Smooth muscle cell (in vitro differentiated cells): ENCODE results near the gene SPAG9. TPM values are rescaled to one million over a fixed set of nuclear protein-coding genes. Genes with fewer than 3 reads are reported as not detected.
"Not testable (repeated sequence)": the region's sequence is repeated elsewhere in the genome, so short reads cannot be mapped to it uniquely, and the experiment has no call there.

Experiments
- DNase-seq: peaks from one replicate; lab custom pipeline; 2025; ENCODE audit not compliant: unreplicated experiment; lab: John Stamatoyannopoulos, UW
- H2AFZ ChIP-seq: fragments of 200-600 bp; sonication (generic); 2 replicates; pipeline ENCODE4 v1.6.0; 2016; ENCODE audit warnings: antibody characterized with exemption, low read depth, mild to moderate bottlenecking
- H3F3A ChIP-seq: fragments of 200-600 bp; sonication (generic); 2 replicates; pipeline ENCODE4 v1.6.0; 2017; ENCODE audit warnings: antibody characterized with exemption, low read depth
- H3K27ac ChIP-seq: fragments of 200-600 bp; sonication (generic); 2 replicates; pipeline ENCODE4 v1.5.1; 2016; ENCODE audit warnings: low read depth, mild to moderate bottlenecking
- H3K27me3 ChIP-seq: fragments of 200-600 bp; sonication (generic); 2 replicates; pipeline ENCODE4 v1.6.1; 2016; ENCODE audit warnings: low read depth, mild to moderate bottlenecking
- H3K36me3 ChIP-seq: fragments of 200-600 bp; sonication (generic); 2 replicates; pipeline ENCODE4 v1.5.1; 2016; ENCODE audit warnings: low read depth
- H3K4me1 ChIP-seq: fragments of 200-600 bp; sonication (generic); 2 replicates; pipeline ENCODE4 v1.5.1; 2016; ENCODE audit warnings: low read depth
- H3K4me2 ChIP-seq: fragments of 200-600 bp; sonication (generic); 2 replicates; pipeline ENCODE4 v1.6.0; 2016; ENCODE audit warnings: mild to moderate bottlenecking
- H3K4me3 ChIP-seq: fragments of 200-600 bp; sonication (generic); 2 replicates; pipeline ENCODE4 v1.5.1; 2016; ENCODE audit warnings: mild to moderate bottlenecking
- H3K79me2 ChIP-seq: fragments of 200-600 bp; sonication (generic); 2 replicates; pipeline ENCODE4 v1.6.0; 2016; ENCODE audit warnings: low read depth, mild to moderate bottlenecking
- H3K9ac ChIP-seq: fragments of 200-600 bp; sonication (generic); 2 replicates; pipeline ENCODE4 v1.6.0; 2016; ENCODE audit warnings: low read depth
- H3K9me3 ChIP-seq: fragments of 200-600 bp; sonication (generic); replicated peaks from 2 replicates; pipeline ENCODE4 v1.5.1; 2016; ENCODE audit warnings: low read depth
- H4K20me1 ChIP-seq: fragments of 200-600 bp; sonication (generic); 2 replicates; pipeline ENCODE4 v1.6.0; 2016; ENCODE audit warnings: low read depth
- WGBS: methylation state at CpG from one replicate; pipeline ENCODE4 v1.1.7; 2016; ENCODE audit warnings: low lambda C conversion rate; 5-methylcytosine and 5-hydroxymethylcytosine counted together
- polyA plus RNA-seq: library from polyadenylated mRNA; unstranded; fragments of >200 nt; fragmentation: Nextera tagmentation; extraction: Ambion mirVana; gene quantifications from 2 replicates; pipeline ENCODE4 v1.2.1, GENCODE V29; 2016
- total RNA-seq: library from RNA; depleted of rRNA; stranded (reverse); fragments of >200 nt; gene quantifications from 2 replicates; pipeline ENCODE4 v1.2.3, GENCODE V29; 2014
- TF ChIP-seq, protein P1 (sequence below): fragments of 200-600 bp; sonication (generic); IDR thresholded peaks from 2 replicates; pipeline ENCODE4 v1.5.1; 2017; ENCODE audit warnings: borderline replicate concordance, mild to moderate bottlenecking, antibody characterized with exemption; ENCODE audit not compliant: insufficient read depth, poor library complexity, severe bottlenecking

SPAG9 gene
- total and polyA plus RNA-seq, 2 experiments from 2014 or later = 29.1 to 64.8 TPM

DNA sequence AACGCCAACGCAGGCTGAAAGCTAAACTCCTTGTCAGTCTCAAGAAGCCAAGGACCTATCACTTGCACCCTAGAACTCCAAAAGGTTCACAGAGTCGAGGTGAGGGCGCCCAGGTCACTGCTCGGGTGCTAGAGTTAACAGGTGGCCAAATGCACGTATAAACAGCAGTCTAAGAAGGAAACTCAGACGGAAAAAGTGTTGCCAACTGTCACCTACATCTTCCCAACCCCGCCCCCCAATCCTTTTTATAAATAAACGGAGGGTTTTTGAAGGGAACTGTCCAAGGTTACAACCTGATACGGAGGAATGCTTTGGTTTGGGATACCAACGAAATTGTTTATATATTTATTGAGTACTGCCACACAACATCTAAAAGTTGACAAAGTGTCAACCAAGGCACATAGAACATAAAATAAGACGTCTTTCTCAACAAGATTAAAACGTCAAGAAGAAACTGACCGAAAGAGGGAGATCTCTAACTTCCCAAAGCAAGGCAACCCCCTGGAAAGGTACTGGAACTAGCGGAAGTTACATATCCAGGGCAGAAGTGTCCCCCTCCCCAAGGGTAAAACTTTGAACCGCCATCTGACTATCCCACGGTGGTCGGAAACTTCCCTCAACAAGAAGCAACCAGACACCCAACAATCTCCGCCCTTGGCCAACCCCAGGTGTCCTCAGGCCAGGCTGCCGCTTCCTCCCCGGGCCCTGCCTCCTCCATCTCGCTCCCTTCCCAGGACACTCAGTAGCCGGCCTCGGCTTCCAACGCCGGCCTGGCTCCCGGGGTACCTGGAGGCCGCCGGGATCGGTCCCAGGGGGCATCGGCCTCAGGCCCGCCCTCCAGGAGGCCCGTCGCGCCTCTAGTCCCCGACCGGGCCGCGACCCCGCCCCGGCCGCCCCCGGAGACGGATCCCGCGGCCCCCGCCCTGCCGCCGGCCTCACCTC lies 982 bp downstream of the SPAG9 start:
- H3F3A ChIP-seq = peaks cover 2% of the 10 kb centered on the region
- H2AFZ ChIP-seq = peak overlapping the region; percentile 52
- DNase-seq = peak; percentile 33
- peak overlapping the region; percentile 95 for H3K9ac ChIP-seq
- peaks cover 58% of the 10 kb centered on the region for H4K20me1 ChIP-seq
- 7% methylated on average over 30 of the region's 49 CpGs for WGBS
- TF ChIP-seq, protein P1, sequence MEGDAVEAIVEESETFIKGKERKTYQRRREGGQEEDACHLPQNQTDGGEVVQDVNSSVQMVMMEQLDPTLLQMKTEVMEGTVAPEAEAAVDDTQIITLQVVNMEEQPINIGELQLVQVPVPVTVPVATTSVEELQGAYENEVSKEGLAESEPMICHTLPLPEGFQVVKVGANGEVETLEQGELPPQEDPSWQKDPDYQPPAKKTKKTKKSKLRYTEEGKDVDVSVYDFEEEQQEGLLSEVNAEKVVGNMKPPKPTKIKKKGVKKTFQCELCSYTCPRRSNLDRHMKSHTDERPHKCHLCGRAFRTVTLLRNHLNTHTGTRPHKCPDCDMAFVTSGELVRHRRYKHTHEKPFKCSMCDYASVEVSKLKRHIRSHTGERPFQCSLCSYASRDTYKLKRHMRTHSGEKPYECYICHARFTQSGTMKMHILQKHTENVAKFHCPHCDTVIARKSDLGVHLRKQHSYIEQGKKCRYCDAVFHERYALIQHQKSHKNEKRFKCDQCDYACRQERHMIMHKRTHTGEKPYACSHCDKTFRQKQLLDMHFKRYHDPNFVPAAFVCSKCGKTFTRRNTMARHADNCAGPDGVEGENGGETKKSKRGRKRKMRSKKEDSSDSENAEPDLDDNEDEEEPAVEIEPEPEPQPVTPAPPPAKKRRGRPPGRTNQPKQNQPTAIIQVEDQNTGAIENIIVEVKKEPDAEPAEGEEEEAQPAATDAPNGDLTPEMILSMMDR = no peak
- peaks cover 58% of the 10 kb centered on the region for H3K79me2 ChIP-seq
- no peaks in the 10 kb centered on the region for H3K36me3 ChIP-seq
- H3K4me1 ChIP-seq = peaks cover 10% of the 10 kb centered on the region
- H3K9me3 ChIP-seq = no peaks in the 10 kb centered on the region
- peak overlapping the region; percentile 91 for H3K4me2 ChIP-seq
- peak overlapping the region; percentile 94 for H3K4me3 ChIP-seq
- peak overlapping the region; percentile 92 for H3K27ac ChIP-seq
- H3K27me3 ChIP-seq = no peaks in the 10 kb centered on the region

DNA sequence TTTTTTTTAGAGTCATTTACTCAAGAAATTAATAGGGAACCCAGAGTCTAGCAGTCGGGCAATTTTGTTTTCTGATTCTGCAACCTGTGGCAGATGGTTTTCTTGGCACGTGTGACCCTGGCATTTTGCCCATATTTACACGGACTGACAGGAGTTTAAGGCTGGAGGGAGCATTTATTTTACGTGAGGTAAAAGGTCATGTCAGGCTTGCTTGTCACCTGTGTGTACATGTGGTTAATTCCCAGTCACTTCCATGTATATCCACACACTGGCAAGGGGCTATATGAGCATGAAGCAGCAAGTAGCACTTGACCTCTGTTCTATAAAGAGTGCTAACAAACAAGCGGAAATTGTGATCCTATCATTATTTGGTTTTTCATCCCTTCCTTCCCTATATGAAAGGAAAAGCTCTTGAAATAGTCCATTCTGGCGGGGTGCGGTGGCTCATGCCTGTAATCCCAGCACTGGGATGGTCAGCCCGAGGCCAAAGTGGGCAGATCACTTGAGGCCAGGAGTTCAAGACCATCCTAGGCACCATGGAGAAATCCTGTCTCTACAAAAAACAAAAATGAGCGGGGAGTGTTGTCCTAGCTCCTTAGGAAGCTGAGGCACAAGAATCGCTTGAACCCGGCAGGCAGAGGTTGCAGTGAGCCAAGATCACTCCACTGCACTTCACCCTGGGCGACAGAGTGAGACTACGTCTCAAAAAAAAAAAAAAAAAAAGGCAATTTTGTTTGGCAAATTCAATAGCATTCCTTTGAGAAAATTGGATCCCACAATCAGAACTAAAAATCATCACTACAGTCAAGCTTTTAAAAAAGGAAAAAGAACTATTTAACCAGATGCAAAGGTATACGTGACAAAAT lies 2.1 kb downstream of the SPAG9 start:
- no peak for DNase-seq
- H3K4me2 ChIP-seq = peak overlapping the region; percentile 91
- peaks cover 69% of the 10 kb centered on the region for H3K79me2 ChIP-seq
- H3K36me3 ChIP-seq = no peaks in the 10 kb centered on the region
- H3K9me3 ChIP-seq = no peaks in the 10 kb centered on the region
- WGBS = 91% methylated on average over 14 of the region's 14 CpGs
- H3K27ac ChIP-seq = no peak overlapping the region
- H3K9ac ChIP-seq = no peak overlapping the region
- TF ChIP-seq, protein P1 = no peak
- H3K27me3 ChIP-seq = no peaks in the 10 kb centered on the region
- peaks cover 10% of the 10 kb centered on the region for H3K4me1 ChIP-seq
- H3F3A ChIP-seq = peaks cover 2% of the 10 kb centered on the region
- peak overlapping the region; percentile 94 for H3K4me3 ChIP-seq
- no peak overlapping the region for H2AFZ ChIP-seq
- H4K20me1 ChIP-seq = peaks cover 69% of the 10 kb centered on the region

DNA sequence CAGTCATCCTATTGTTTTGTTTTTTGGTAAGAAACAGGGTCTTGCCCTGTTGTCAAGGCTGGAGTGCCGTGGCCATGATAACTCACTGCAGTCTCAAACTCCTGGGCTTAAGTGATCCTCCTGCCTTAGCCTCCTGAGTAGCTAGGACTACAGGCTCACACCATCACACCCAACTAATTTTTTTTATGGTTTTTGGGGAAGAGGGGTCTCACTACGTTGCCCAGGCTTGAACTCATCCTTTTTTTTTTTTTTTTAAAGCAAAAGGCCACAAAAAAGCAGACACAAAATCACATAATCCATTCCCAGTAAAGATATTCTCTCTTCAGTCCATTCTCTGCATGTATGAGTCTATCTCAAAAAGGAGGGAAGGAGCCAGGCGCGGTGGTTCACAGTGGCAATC lies 5.5 kb downstream of the SPAG9 start:
- H3K4me3 ChIP-seq = no peak overlapping the region
- TF ChIP-seq, protein P1 = no peak
- H3K9me3 ChIP-seq = no peaks in the 10 kb centered on the region
- no peak overlapping the region for H3K27ac ChIP-seq
- whole genome bisulfite sequencing = 97% methylated on average over 4 of the region's 4 CpGs
- peaks cover 99% of the 10 kb centered on the region for H3K79me2 ChIP-seq
- no peak for DNase-seq
- no peaks in the 10 kb centered on the region for H3K36me3 ChIP-seq
- H4K20me1 ChIP-seq = peaks cover 100% of the 10 kb centered on the region
- H3K4me1 ChIP-seq = peaks cover 10% of the 10 kb centered on the region
- H2AFZ ChIP-seq = no peak overlapping the region
- H3K27me3 ChIP-seq = no peaks in the 10 kb centered on the region
- no peaks in the 10 kb centered on the region for H3F3A ChIP-seq
- no peak overlapping the region for H3K9ac ChIP-seq
- H3K4me2 ChIP-seq = no peak overlapping the region

DNA sequence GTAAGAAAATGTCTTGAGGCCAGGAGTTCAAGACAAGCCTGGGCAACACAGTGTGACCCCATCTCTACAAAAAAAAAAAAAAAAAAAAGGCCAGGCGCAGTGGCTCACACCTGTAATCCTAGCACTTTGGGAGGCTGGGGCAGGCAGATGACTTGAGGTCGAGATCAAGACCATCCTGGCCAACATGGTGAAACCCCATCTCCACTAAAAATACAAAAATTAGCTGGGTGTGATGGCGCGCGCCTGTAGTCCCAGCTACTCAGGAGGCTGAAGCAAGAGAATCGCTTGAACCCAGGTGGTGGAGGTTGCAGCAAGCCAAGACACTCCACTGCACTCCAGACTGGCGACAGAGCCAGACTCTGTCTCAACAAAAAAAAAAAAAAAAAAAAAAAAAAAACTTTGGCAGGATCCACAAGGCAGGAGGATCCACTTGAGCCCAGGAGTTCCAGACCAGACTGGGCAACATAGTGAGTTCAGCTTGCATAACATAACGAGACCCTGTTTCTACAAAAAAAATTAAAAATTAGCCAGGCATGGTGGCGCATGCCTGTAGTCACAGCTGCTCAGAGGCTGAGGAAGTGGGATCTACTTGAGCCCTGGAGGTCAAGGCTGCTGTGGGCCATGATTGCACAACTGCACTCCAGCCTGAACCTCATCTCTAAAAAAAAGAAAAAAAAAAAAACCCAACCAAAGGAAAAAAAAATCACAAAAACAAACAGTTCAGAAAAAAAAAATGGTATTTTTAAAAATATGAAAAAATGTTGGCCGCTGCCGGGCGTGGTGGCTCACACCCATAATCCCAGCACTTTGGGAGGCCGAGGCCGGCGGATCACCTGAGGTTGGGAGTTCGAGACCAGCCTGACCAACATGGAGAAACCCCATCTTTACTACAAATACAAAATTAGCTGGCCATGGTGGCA lies 8.1 kb downstream of the SPAG9 start:
- H3K9me3 ChIP-seq = not testable (repeated sequence)

More for the DNA sequence above, 8.1 kb downstream of the SPAG9 start:
- H3K9ac ChIP-seq, H3F3A ChIP-seq, DNase-seq, H2AFZ ChIP-seq, H3K27ac ChIP-seq, H3K27me3 ChIP-seq, H3K4me2 ChIP-seq, H3K36me3 ChIP-seq, H3K4me3 ChIP-seq, H3K4me1 ChIP-seq: not testable (repeated sequence)
- 93% methylated on average over 16 of the region's 16 CpGs for WGBS
- peaks cover 100% of the 10 kb centered on the region for H4K20me1 ChIP-seq
- peaks cover 97% of the 10 kb centered on the region for H3K79me2 ChIP-seq
